Gastroesophageal sphincter (tissue), 3 donors: ENCODE data around the gene TNP1.

Source experiments
- CTCF ChIP-seq, 4 experiments: fragments of 200-600 bp in 2 of 4; fragments of 450-650 bp in 2 of 4; sonication (generic) in 1 of 4; IDR thresholded peaks; one replicate each; pipeline ENCODE4 v1.5.1; 2017 to 2019; ENCODE audit warnings: antibody characterized with exemption in 4 of 4, mild to moderate bottlenecking in 2 of 4, moderate library complexity in 2 of 4
- EP300 ChIP-seq: sonication (generic); formaldehyde crosslinking; IDR thresholded peaks from one replicate; pipeline ENCODE4 v1.6.1; 2017; ENCODE audit warnings: antibody characterized with exemption, mild to moderate bottlenecking
- POLR2AphosphoS5 ChIP-seq: sonication (generic); formaldehyde crosslinking; IDR thresholded peaks from one replicate; pipeline ENCODE4 v1.6.1; 2017; ENCODE audit warnings: antibody characterized with exemption

GRCh38 chr2:216845426-216845825 is 14.4 kb downstream of the TNP1 start:
- TF ChIP-seq CTCF (IDR thresholded peaks at IDR 0.05) (no peak), EP300 (no peak), POLR2AphosphoS5 (no peak)
